KMS-11 (cell line): ENCODE data around the gene HOXA1.

ENCODE experiments used
- H2AFZ ChIP-seq: fragments of 200-600 bp; sonication (generic); 2 replicates; pipeline ENCODE4 v1.6.1; 2016; ENCODE audit warnings: antibody characterized with exemption, mixed run types, low read depth
- H3K27ac ChIP-seq: fragments of 200-600 bp; sonication (generic); 2 replicates; pipeline ENCODE4 v1.6.1; 2016; ENCODE audit warnings: mild to moderate bottlenecking, mixed run types
- H3K27me3 ChIP-seq: fragments of 200-600 bp; sonication (generic); 2 replicates; pipeline ENCODE4 v1.6.1; 2017; ENCODE audit warnings: mild to moderate bottlenecking, low read depth, mixed run types, moderate library complexity; ENCODE audit not compliant: insufficient read depth
- H3K36me3 ChIP-seq: fragments of 200-600 bp; sonication (generic); 2 replicates; pipeline ENCODE4 v1.6.1; 2017; ENCODE audit warnings: mild to moderate bottlenecking, mixed run types; ENCODE audit not compliant: insufficient read depth
- H3K4me1 ChIP-seq: fragments of 200-600 bp; sonication (generic); 2 replicates; pipeline ENCODE4 v1.6.1; 2016; ENCODE audit warnings: mild to moderate bottlenecking, low read depth, mixed run types; ENCODE audit not compliant: poor library complexity, severe bottlenecking
- H3K4me2 ChIP-seq: fragments of 200-600 bp; sonication (generic); 2 replicates; pipeline ENCODE4 v1.7.0; 2016; ENCODE audit warnings: mild to moderate bottlenecking, mixed run types
- H3K4me3 ChIP-seq: fragments of 200-600 bp; sonication (generic); IDR thresholded peaks from 2 replicates; pipeline ENCODE4 v1.6.1; 2017; ENCODE audit warnings: low read depth, low read length, mixed read lengths; ENCODE audit not compliant: insufficient read depth
- H3K79me2 ChIP-seq: fragments of 200-600 bp; sonication (generic); 2 replicates; pipeline ENCODE4 v1.6.1; 2016; ENCODE audit warnings: low read depth, mixed run types; ENCODE audit not compliant: insufficient read depth
- H3K9ac ChIP-seq: fragments of 200-600 bp; sonication (generic); 2 replicates; pipeline ENCODE4 v1.6.1; 2016; ENCODE audit warnings: mild to moderate bottlenecking, mixed run types
- H4K20me1 ChIP-seq: fragments of 200-600 bp; sonication (generic); 2 replicates; pipeline ENCODE4 v1.6.1; 2016; ENCODE audit warnings: mild to moderate bottlenecking, mixed run types; ENCODE audit not compliant: insufficient read depth
- TF ChIP-seq, protein P1 (sequence below): fragments of 200-600 bp; sonication (generic); conservative IDR thresholded peaks from 2 replicates; pipeline ENCODE4 v1.6.1; 2017; ENCODE audit warnings: low read depth, mild to moderate bottlenecking, antibody characterized with exemption, low read length, moderate library complexity, mixed read lengths

The HOXA1 gene

DNA sequence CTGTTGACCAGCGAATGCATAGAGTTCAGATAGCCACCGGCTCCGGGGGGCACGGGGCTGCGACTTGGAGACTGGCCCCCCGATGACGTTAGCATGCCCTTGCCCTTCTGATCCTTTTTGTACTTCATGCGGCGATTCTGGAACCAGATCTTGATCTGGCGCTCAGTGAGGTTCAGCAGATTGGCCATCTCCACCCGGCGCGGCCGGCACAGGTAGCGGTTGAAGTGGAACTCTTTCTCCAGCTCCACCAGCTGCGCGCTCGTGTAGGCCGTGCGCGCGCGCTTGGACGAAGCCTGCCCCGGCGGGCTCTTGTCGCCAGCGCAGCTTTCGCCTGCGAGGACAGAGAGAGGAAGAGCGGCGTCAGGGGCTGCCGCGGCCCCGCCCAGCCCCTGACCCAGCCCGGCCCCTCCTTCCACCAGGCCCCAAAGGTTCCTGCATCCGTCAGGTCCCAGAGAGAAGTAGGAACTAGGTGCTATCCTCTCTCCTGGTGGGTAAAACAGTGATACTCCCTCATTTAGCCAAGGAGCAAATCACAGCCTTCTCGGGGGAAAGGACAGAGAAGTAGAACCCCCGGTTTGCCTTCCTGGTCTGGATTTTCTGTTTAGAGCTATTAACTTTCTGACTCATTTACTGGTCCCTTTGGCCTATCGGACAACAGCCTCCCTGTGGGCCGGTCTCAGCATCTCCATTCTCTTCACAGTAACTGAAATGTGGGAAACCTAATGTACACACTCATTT, 12.8 kb upstream of the HOXA1 start:
- no peak overlapping the region for H3K4me3 ChIP-seq
- no peaks in the 10 kb centered on the region for H3K79me2 ChIP-seq
- no peak overlapping the region for H3K27ac ChIP-seq
- no peaks in the 10 kb centered on the region for H3K27me3 ChIP-seq
- no peaks in the 10 kb centered on the region for H4K20me1 ChIP-seq
- H3K36me3 ChIP-seq = no peaks in the 10 kb centered on the region
- H3K4me2 ChIP-seq = no peak overlapping the region
- H3K9ac ChIP-seq = no peak overlapping the region
- H3K4me1 ChIP-seq = no peaks in the 10 kb centered on the region
- no peak overlapping the region for H2AFZ ChIP-seq
- TF ChIP-seq, protein P1, sequence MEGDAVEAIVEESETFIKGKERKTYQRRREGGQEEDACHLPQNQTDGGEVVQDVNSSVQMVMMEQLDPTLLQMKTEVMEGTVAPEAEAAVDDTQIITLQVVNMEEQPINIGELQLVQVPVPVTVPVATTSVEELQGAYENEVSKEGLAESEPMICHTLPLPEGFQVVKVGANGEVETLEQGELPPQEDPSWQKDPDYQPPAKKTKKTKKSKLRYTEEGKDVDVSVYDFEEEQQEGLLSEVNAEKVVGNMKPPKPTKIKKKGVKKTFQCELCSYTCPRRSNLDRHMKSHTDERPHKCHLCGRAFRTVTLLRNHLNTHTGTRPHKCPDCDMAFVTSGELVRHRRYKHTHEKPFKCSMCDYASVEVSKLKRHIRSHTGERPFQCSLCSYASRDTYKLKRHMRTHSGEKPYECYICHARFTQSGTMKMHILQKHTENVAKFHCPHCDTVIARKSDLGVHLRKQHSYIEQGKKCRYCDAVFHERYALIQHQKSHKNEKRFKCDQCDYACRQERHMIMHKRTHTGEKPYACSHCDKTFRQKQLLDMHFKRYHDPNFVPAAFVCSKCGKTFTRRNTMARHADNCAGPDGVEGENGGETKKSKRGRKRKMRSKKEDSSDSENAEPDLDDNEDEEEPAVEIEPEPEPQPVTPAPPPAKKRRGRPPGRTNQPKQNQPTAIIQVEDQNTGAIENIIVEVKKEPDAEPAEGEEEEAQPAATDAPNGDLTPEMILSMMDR = no peak

DNA sequence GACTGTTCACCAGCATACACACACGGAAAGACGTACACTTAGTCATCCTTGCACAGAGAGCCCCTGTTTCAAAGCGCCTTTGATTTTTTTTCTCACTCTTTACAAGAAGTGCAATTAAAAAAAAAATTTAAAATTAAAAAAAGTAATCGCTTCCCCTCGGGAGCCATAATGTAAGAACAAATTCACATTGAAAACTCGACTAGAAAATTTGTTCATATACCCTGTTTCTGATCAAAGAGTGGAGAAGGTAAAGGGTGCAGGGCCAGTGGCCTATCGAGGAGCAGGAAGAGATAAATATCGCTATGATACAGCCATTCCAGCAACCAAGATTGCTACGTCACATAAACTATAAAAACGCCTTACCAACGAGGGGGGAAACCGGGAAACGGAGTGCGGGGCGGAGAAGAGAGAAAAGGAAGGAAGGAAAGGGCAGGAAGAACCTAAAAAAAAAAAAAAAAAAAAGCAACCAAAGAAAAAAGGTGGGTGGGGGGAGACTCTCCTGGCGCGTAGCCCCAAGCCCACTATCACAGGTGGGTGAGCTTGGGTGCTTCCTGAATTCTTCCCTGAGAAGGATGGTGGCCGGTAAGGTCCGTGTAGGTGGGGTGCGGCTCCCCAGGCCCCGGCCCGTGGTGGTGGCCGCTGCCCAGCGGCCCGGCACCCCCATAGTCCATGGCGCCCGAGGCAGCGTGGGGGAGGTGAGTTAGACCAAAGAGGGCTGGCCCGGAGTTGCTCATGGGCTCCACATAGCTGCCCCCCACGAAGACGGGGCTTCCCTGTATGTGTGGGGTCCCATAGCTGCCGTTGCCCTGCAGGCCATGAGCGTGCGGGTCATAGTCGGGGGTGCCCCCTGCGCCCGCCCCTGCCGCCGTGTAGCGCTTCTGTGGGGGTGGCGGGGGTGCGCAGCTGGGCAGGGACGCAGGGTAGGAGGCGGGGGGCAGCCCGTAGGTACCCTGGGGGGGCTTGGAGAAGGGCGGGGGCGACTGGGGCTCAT, 11.9 kb upstream of the HOXA1 start:
- Histone ChIP-seq H4K20me1 (no peaks in the 10 kb centered on the region), H3K27ac (no peak overlapping the region), H3K27me3 (no peaks in the 10 kb centered on the region), H2AFZ (no peak overlapping the region), H3K4me2 (no peak overlapping the region), H3K9ac (no peak overlapping the region), H3K4me3 (no peak overlapping the region), H3K79me2 (no peaks in the 10 kb centered on the region), H3K4me1 (no peaks in the 10 kb centered on the region), H3K36me3 (no peaks in the 10 kb centered on the region)
- TF ChIP-seq, protein P1 = no peak

DNA sequence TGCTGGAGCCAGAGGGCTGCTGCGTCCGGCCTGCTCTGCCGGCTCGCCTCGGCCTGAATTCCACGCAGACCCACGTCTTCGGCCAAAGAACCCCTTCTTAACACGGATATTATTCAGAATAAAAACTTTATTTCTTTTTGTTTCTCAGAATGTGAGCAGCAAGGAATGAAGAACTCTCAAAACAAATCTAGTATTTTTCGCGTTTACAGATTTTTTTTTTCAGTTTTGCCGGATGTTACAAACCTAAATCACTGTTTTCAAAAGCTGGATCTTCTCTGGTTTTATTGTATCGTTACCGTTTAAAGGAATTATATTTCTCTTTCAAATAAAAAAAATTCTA, 11.1 kb upstream of the HOXA1 start:
- Histone ChIP-seq H3K4me2 (no peak overlapping the region), H3K9ac (no peak overlapping the region)

DNA sequence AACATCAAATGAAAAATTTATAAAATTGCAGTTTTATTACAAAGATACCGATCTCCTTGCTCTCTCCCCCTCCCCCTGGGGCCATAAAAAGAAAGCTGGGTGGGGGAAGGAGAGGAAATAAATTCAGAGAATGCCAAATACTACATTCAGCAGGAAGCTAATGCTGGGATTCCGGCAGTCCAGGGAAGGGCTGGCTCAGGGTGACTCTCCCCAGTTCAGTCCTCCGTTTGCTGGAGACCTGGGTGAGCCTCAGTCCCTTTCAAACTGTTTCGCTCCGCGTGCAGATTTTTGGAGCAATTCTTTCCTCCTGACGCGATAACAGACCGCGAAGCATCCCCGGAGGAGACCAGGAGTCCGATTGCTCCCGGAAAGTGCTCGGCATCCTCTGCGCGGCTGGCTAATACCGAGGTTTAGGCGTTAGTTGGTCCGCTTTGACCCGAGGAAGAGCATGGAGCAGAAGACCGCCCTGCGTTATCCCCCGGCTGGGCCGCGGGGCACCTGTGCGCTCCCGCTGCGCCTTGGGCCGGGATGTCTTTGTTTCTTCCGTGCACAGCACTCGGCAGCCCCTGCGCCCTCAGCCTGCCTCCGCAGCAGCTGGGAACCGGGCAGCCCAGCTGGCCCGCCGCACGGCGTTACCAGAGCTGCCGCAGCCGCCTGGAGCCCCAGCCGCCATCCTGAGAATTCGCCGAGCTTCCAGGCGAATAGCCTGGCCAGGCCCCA, 10.5 kb upstream of the HOXA1 start:
- Histone ChIP-seq H3K36me3 (no peaks in the 10 kb centered on the region), H3K27me3 (no peaks in the 10 kb centered on the region), H3K4me3 (no peak overlapping the region), H3K79me2 (no peaks in the 10 kb centered on the region), H3K4me2 (no peak overlapping the region), H2AFZ (no peak overlapping the region), H3K9ac (no peak overlapping the region), H4K20me1 (no peaks in the 10 kb centered on the region), H3K4me1 (no peaks in the 10 kb centered on the region), H3K27ac (no peak overlapping the region)
- TF ChIP-seq, protein P1 = no peak

More for the DNA sequence above, 11.1 kb upstream of the HOXA1 start:
- Histone ChIP-seq H3K36me3 (no peaks in the 10 kb centered on the region), H3K4me3 (no peak overlapping the region), H2AFZ (no peak overlapping the region), H3K79me2 (no peaks in the 10 kb centered on the region), H3K27me3 (no peaks in the 10 kb centered on the region), H3K27ac (no peak overlapping the region), H4K20me1 (no peaks in the 10 kb centered on the region), H3K4me1 (no peaks in the 10 kb centered on the region)
- TF ChIP-seq, protein P1 = no peak
